HuH-7.5 (cell line): Measurements from ENCODE around the gene MED15.

Experiments used
- DNase-seq: peaks from one replicate; pipeline ENCODE4 v3.0.0; 2011; ENCODE audit warnings: low spot score

Gene MED15

GRCh38 chr22:20571078-20571503 lies 63.7 kb downstream of the MED15 start:
- no peak for DNase-seq

- DNase-seq = peak; percentile 53
Measured at GRCh38 chr22:20571531-20572007, 64.2 kb downstream of the MED15 start.

- DNase-seq = no peak
Measured at GRCh38 chr22:20572132-20572802, 64.9 kb downstream of the MED15 start.

- no peak for DNase-seq
Measured at GRCh38 chr22:20573176-20573832, 65.9 kb downstream of the MED15 start.

GRCh38 chr22:20573833-20574615 lies 66.6 kb downstream of the MED15 start:
- no peak for DNase-seq

GRCh38 chr22:20574920-20575353 lies 67.5 kb downstream of the MED15 start:
- no peak for DNase-seq

- DNase-seq = no peak
Measured at GRCh38 chr22:20575724-20576444, 68.5 kb downstream of the MED15 start.

- no peak for DNase-seq
Measured at GRCh38 chr22:20576445-20576816, 69.0 kb downstream of the MED15 start.

GRCh38 chr22:20577045-20577444 lies 69.6 kb downstream of the MED15 start:
- no peak for DNase-seq

- DNase-seq = no peak
Measured at GRCh38 chr22:20577549-20577975, 70.2 kb downstream of the MED15 start.

GRCh38 chr22:20578192-20578591 lies 70.8 kb downstream of the MED15 start:
- DNase-seq = no peak

- DNase-seq = no peak
Measured at GRCh38 chr22:20578707-20579106, 71.3 kb downstream of the MED15 start.

GRCh38 chr22:20579273-20580120 lies 72.1 kb downstream of the MED15 start:
- no peak for DNase-seq

- DNase-seq = no peak
Measured at GRCh38 chr22:20580179-20580578, 72.8 kb downstream of the MED15 start.

- no peak for DNase-seq
Measured at GRCh38 chr22:20580611-20581502, 73.4 kb downstream of the MED15 start.

GRCh38 chr22:20581503-20582170 lies 74.2 kb downstream of the MED15 start:
- no peak for DNase-seq

GRCh38 chr22:20582171-20582511 lies 74.7 kb downstream of the MED15 start:
- DNase-seq = no peak

GRCh38 chr22:20582520-20583361 lies 75.3 kb downstream of the MED15 start:
- DNase-seq = no peak

GRCh38 chr22:20583471-20583922 lies 76.1 kb downstream of the MED15 start:
- no peak for DNase-seq
